GM12878 (cell line): ENCODE results near the gene CAVIN4.

Experiments used
- CTCF ChIP-seq, 3 experiments: IDR thresholded peaks in 2 of 3; conservative IDR thresholded peaks in 1 of 3; 2 replicates each; pipeline ENCODE4 v1.5.1; 2011; ENCODE audit warnings: low read depth in 3 of 3, low read length in 3 of 3, mild to moderate bottlenecking in 3 of 3, control low read depth in 2 of 3, moderate library complexity in 2 of 3, inconsistent platforms in 1 of 3, mixed read lengths in 1 of 3; ENCODE audit not compliant: control insufficient read depth in 2 of 3, insufficient read depth in 1 of 3; ENCODE audit errors: extremely low read depth in 1 of 3
- NFIC ChIP-seq: IDR thresholded peaks from 2 replicates; pipeline ENCODE4 v1.6.1; 2012; ENCODE audit warnings: low read depth, mild to moderate bottlenecking, inconsistent platforms, low read length, moderate library complexity
- SIN3A ChIP-seq: IDR thresholded peaks from 2 replicates; pipeline ENCODE4 v1.6.1; 2012; ENCODE audit warnings: low read depth, low read length, improper control_type of control experiment

- TF ChIP-seq CTCF (IDR thresholded peaks at IDR 0.05 in 2 of 3, conservative IDR thresholded peaks at IDR 0.05 in 1 of 3; ENCODE audit: control insufficient read depth in 2 of 3, extremely low read depth in 1 of 3, insufficient read depth in 1 of 3, low read depth in 3 of 3, low read length in 3 of 3) = no peak
- TF ChIP-seq SIN3A = no peak
- no peak for TF ChIP-seq NFIC
Measured at GRCh38 chr9:100591139-100591538, 13.3 kb downstream of the CAVIN4 start.
